HepG2 (cell line): ENCODE measurements around the gene SLC2A11. TPM values are rescaled to one million over a fixed set of nuclear protein-coding genes. Genes with fewer than 3 reads are reported as not detected.

Source experiments
- ATAC-seq: fragments of 200-7000 bp; cut with Tn5 transposase; 3 replicates; pipeline ENCODE4 v1.9.1; 2020; ENCODE audit warnings: mild to moderate bottlenecking, moderate library complexity
- BruUV-seq: library from RNA; stranded (reverse); fragments of 400-500 nt; replicated peaks from 2 replicates; lab custom pipeline; 2021; lab: Mats Ljungman, UMichigan
- CTCF ChIA-PET: fragments of 300-600 bp; formaldehyde crosslinking; extraction: SDS; loops from one replicate; lab custom pipeline; 2021; ENCODE audit warnings: low total read pairs, inconsistent platforms, low intra/inter-chr PET ratio; lab: Yijun Ruan, JAX
- POLR2A ChIA-PET: fragments of 350-600 bp; sonication (Branson Sonifier 250); formaldehyde crosslinking; loops from one replicate; lab custom pipeline; 2020; ENCODE audit warnings: antibody characterized with exemption, inconsistent platforms; lab: Yijun Ruan, JAX
- DNase-seq: peaks from one replicate; pipeline ENCODE4 v3.0.0-alpha.2; 2015; ENCODE audit warnings: low spot score
- FAIRE-seq: peaks from 3 replicates; lab custom pipeline; 2011; peaks lifted over from hg19 to GRCh38; lab: Jason Lieb, UNC
- H2AFZ ChIP-seq: one replicate; pipeline ENCODE4 v1.6.1; 2011; ENCODE audit warnings: low read length, inconsistent platforms
- H3K27ac ChIP-seq: fragments of 300-600 bp; 3 replicates; pipeline ENCODE4 v1.8.0; 2011; ENCODE audit warnings: mixed run types, mild to moderate bottlenecking, mixed read lengths, low read length, inconsistent platforms; ENCODE audit not compliant: insufficient read depth; ENCODE audit errors: extremely low read length
- H3K27me3 ChIP-seq, 2 experiments: fragments of 200-600 bp in 1 of 2; 2 replicates in 1 of 2; 3 replicates in 1 of 2; pipeline versions ENCODE4 v1.6.0 to v1.8.0; 2011; ENCODE audit warnings: low read length in 2 of 2, mild to moderate bottlenecking in 2 of 2, moderate library complexity in 2 of 2, inconsistent platforms in 1 of 2; ENCODE audit not compliant: insufficient read depth in 2 of 2, control insufficient read depth in 1 of 2
- H3K36me3 ChIP-seq, 2 experiments: fragments of 200-600 bp in 1 of 2; replicated peaks in 1 of 2; 2 replicates in 1 of 2; 3 replicates in 1 of 2; pipeline versions ENCODE4 v1.5.1 to v1.8.0; 2011; ENCODE audit warnings: low read length in 2 of 2, inconsistent platforms in 1 of 2; ENCODE audit not compliant: insufficient read depth in 2 of 2, control insufficient read depth in 1 of 2
- H3K4me1 ChIP-seq: 2 replicates; pipeline ENCODE4 v1.5.1; 2012; ENCODE audit warnings: low read length, inconsistent platforms; ENCODE audit not compliant: insufficient read depth
- H3K4me2 ChIP-seq: 2 replicates; pipeline ENCODE4 v1.6.0; 2011; ENCODE audit warnings: low read depth, low read length, inconsistent platforms
- H3K4me3 ChIP-seq, 3 experiments: fragments of 200-600 bp in 1 of 3; sonication (generic), shearing (Covaris generic) in 1 of 3; replicated peaks in 1 of 3; 2 replicates each; pipeline ENCODE4 v1.5.1; 2011 to 2016; ENCODE audit warnings: low read length in 3 of 3, inconsistent platforms in 2 of 3, low read depth in 2 of 3, mild to moderate bottlenecking in 2 of 3, control low read depth in 1 of 3, mixed read lengths in 1 of 3; ENCODE audit not compliant: insufficient read depth in 1 of 3
- H3K79me2 ChIP-seq: one replicate; pipeline ENCODE4 v1.6.1; 2011; ENCODE audit warnings: low read length, inconsistent platforms; ENCODE audit not compliant: insufficient read depth
- H3K9ac ChIP-seq: 2 replicates; pipeline ENCODE4 v1.6.0; 2011; ENCODE audit warnings: mild to moderate bottlenecking, low read depth, low read length, inconsistent platforms; ENCODE audit not compliant: insufficient read depth
- H3K9me3 ChIP-seq: 2 replicates; pipeline ENCODE4 v1.5.1; 2012; ENCODE audit warnings: mild to moderate bottlenecking, low read length
- H4K20me1 ChIP-seq: 2 replicates; pipeline ENCODE4 v1.6.0; 2011; ENCODE audit warnings: inconsistent platforms, mild to moderate bottlenecking, low read length, moderate library complexity; ENCODE audit not compliant: insufficient read depth
- POLR2G ChIP-seq: fragments of 200-400 bp; formaldehyde crosslinking; IDR thresholded peaks from 2 replicates; pipeline ENCODE4 v1.6.1; 2018; ENCODE audit warnings: mild to moderate bottlenecking, low read depth, low read length, moderate library complexity
- RBAK ChIP-seq: sonication (generic); formaldehyde crosslinking; IDR thresholded peaks from 2 replicates; pipeline ENCODE4 v1.5.1; 2020; ENCODE audit warnings: mild to moderate bottlenecking, missing genetic modification reagents
- ZNF709 ChIP-seq: sonication (generic); formaldehyde crosslinking; IDR thresholded peaks from 2 replicates; pipeline ENCODE4 v1.5.0; 2020; ENCODE audit warnings: mild to moderate bottlenecking, missing genetic modification reagents
- ZSCAN31 ChIP-seq: sonication (generic); formaldehyde crosslinking; IDR thresholded peaks from 2 replicates; pipeline ENCODE4 v1.5.0; 2020; ENCODE audit warnings: low read depth, mild to moderate bottlenecking, missing genetic modification reagents
- WGBS: methylation state at CpG from one replicate; pipeline ENCODE4 v1.1.6; 2017; ENCODE audit warnings: low lambda C conversion rate; 5-methylcytosine and 5-hydroxymethylcytosine counted together
- in situ Hi-C: cut with HindIII; loops from 2 replicates; pipeline ENCODE4 v1.10.0; 2017; ENCODE audit warnings: low pct_unique_long_range_greater_than_20kb; ENCODE audit not compliant: extremely low pct_ligation_motif_present
- intact Hi-C: fragments of 100-400 bp; cut with micrococcal nuclease; formaldehyde crosslinking; loops from one replicate; pipeline ENCODE4 v1.10.0; 2022; ENCODE audit not compliant: unreplicated experiment
- polyA plus RNA-seq, 8 experiments: library from polyadenylated mRNA; depleted of rRNA in 3 of 8; stranded (reverse) in 7 of 8; unstranded in 1 of 8; fragments of >200 nt; fragmentation: Illumina TruSeq in 4 of 8; extraction: Trizol in 4 of 8; gene quantifications; 2 replicates each; pipeline versions ENCODE4 v1.2.1 to v1.2.3, GENCODE V29; 2011 to 2016; ENCODE audit warnings: low read depth in 4 of 8, missing spikeins in 1 of 8, mixed read lengths in 1 of 8; ENCODE audit not compliant: insufficient read depth in 1 of 8
- total RNA-seq, 5 experiments: library from RNA; depleted of rRNA; stranded (reverse); fragments of >200 nt; fragmentation: Illumina TruSeq; extraction: Trizol; gene quantifications; 2 replicates each; pipeline ENCODE4 v1.2.3, GENCODE V29; 2016; ENCODE audit warnings: low read depth in 1 of 5
- TF ChIP-seq, protein P1 (sequence below): sonication (generic); formaldehyde crosslinking; IDR thresholded peaks from 2 replicates; pipeline ENCODE4 v1.9.0; 2022; ENCODE audit warnings: missing genetic modification reagents, mild to moderate bottlenecking, borderline replicate concordance
- TF ChIP-seq, protein P2 (sequence below): sonication (generic); formaldehyde crosslinking; IDR thresholded peaks from 2 replicates; pipeline ENCODE4 v1.4.0; 2020; ENCODE audit warnings: mild to moderate bottlenecking, missing genetic modification reagents, borderline replicate concordance
- TF ChIP-seq, protein P3 (sequence below): sonication (generic); formaldehyde crosslinking; conservative IDR thresholded peaks from 2 replicates; pipeline ENCODE4 v1.8.1; 2023; ENCODE audit warnings: missing genetic modification reagents

Gene SLC2A11
- total and polyA plus RNA-seq, 2 of the 13 experiments (the other 11 are each of a cell fraction or from before 2014, with no cell fraction given), result 15.2 to 15.4 TPM

DNA sequence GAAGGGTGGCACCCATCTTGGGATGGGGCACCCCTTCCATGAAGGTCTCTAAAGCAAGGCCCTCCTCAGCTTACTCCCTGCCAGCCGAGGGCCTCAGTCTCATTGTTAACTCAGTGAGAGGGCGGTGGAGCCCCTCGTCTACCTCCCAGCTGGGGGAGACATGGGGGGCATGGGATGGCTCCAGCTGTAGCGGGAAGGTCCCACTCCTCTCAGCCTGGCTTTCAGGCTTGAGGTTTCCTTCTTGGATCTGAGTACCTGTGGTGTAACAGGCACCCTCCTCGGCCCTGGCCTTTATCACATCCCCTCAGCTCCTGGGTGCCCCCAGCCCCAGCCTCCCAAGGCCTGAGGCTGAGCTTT lies 38.5 kb downstream of the SLC2A11 start:
- in situ Hi-C loops (no loop called here), intact Hi-C loops (no loop called here)
- Histone ChIP-seq H3K4me1 (peaks cover 54% of the 10 kb centered on the region), H3K79me2 (peaks cover 16% of the 10 kb centered on the region), H4K20me1 (peaks cover 14% of the 10 kb centered on the region; the same call in 1 of the 2 replicates), H3K27me3 (no peaks in the 10 kb centered on the region; a peak in 1 of 5 replicates), H2AFZ (no peak overlapping the region), H3K4me2 (peak overlapping the region; percentile 99), H3K9ac (peak overlapping the region; percentile 87), H3K36me3 (peaks cover 5 to 17% of the 10 kb centered on the region in 2 experiments; a peak in 4 of 5 replicates), H3K4me3 (peak overlapping the region; percentile 78 to 86 (median 85); a peak in 5 of 6 replicates), H3K9me3 (no peaks in the 10 kb centered on the region)
- CTCF ChIA-PET, result no interaction called here
- BruUV-seq, result no TSS peak
- TF ChIP-seq, protein P1, sequence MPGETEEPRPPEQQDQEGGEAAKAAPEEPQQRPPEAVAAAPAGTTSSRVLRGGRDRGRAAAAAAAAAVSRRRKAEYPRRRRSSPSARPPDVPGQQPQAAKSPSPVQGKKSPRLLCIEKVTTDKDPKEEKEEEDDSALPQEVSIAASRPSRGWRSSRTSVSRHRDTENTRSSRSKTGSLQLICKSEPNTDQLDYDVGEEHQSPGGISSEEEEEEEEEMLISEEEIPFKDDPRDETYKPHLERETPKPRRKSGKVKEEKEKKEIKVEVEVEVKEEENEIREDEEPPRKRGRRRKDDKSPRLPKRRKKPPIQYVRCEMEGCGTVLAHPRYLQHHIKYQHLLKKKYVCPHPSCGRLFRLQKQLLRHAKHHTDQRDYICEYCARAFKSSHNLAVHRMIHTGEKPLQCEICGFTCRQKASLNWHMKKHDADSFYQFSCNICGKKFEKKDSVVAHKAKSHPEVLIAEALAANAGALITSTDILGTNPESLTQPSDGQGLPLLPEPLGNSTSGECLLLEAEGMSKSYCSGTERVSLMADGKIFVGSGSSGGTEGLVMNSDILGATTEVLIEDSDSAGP (CRISPR knock-in tag), result no peak
- TF ChIP-seq ZSCAN31 (CRISPR knock-in tag) (0 out of 2 replicates have a peak, but pooled peaks have one; percentile 27), RBAK (CRISPR knock-in tag) (no peak), ZNF709 (CRISPR knock-in tag) (0 out of 2 replicates have a peak, but pooled peaks have one; percentile 51), POLR2G (peak; percentile 9; the same call in 1 of the 2 replicates)
- TF ChIP-seq, protein P2, sequence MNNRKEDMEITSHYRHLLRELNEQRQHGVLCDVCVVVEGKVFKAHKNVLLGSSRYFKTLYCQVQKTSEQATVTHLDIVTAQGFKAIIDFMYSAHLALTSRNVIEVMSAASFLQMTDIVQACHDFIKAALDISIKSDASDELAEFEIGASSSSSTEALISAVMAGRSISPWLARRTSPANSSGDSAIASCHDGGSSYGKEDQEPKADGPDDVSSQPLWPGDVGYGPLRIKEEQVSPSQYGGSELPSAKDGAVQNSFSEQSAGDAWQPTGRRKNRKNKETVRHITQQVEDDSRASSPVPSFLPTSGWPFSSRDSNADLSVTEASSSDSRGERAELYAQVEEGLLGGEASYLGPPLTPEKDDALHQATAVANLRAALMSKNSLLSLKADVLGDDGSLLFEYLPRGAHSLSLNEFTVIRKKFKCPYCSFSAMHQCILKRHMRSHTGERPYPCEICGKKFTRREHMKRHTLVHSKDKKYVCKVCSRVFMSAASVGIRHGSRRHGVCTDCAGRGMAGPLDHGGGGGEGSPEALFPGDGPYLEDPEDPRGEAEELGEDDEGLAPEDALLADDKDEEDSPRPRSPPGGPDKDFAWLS (CRISPR knock-in tag), result no peak
- TF ChIP-seq, protein P3, sequence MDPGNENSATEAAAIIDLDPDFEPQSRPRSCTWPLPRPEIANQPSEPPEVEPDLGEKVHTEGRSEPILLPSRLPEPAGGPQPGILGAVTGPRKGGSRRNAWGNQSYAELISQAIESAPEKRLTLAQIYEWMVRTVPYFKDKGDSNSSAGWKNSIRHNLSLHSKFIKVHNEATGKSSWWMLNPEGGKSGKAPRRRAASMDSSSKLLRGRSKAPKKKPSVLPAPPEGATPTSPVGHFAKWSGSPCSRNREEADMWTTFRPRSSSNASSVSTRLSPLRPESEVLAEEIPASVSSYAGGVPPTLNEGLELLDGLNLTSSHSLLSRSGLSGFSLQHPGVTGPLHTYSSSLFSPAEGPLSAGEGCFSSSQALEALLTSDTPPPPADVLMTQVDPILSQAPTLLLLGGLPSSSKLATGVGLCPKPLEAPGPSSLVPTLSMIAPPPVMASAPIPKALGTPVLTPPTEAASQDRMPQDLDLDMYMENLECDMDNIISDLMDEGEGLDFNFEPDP (CRISPR knock-in tag), result 0 out of 2 replicates have a peak, but pooled peaks have one; percentile 5
- TF ChIP-seq, all 625 proteins: peak for 4
- DNase-seq, result no peak
- POLR2A ChIA-PET, result interaction anchor here (0.7 to 4.3 kb wide), 2 partner anchors 17 to 25 kb away, joined by 4 to 23 read pairs; no protein-coding TSS in a partner anchor
- no peak for ATAC-seq
- 60% methylated on average over 2 of the region's 5 CpGs for WGBS
- FAIRE-seq, result no peak
- H3K27ac ChIP-seq, result peak overlapping the region; percentile 96
